Activated CD8-positive, alpha-beta memory T cell treated with anti-CD3 and anti-CD28 coated beads, Interleukin-2, amount 50 U/mL, for 24 hours (primary cell): Measurements from ENCODE around the gene NUDCD2.
"Not testable (repeated sequence)": the region's sequence is repeated elsewhere in the genome, so short reads cannot be mapped to it uniquely, and the experiment has no call there.

Source experiments
- DNase-seq: peaks from one replicate; pipeline ENCODE4 v3.0.0-alpha.2; 2020; ENCODE audit errors: extremely low read depth

NUDCD2 gene

DNA sequence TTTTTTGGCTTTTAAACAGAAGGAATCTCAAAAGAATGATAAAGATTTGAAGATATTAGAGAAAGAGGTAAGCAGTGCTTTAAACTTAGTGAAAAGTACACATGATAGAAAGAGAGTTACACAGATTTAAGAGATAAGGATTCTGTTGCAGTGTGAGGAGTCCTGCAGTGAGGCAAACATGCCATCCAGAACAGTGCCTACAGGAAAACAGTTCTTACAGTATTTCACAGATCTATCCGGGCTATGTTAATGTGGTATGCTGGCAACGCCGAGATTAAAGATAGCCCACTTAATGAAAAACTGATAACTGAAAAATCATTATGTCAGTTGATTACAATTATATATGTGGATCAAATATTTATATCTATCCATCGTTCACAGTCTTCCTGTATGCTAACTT, 7.8 kb upstream of the NUDCD2 start:
- DNase-seq, result no peak

DNA sequence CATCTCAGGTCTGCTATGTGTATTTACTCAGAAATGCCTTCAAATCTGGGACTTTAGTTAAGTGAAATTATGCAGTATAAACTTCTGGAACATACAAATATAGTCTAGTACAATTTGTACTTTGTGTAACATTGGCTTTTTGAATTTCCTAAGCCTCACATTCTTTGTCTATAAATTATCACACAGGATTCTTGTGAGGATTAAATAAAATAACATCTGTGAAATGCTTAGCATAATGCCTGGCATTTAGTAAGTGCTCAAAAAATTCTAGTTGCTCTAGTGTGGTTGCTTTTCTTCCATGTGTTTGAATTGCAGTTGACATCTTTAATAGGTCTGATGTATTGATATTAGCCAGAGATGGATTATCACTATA, 3.1 kb upstream of the NUDCD2 start:
- DNase-seq, result no peak

DNA sequence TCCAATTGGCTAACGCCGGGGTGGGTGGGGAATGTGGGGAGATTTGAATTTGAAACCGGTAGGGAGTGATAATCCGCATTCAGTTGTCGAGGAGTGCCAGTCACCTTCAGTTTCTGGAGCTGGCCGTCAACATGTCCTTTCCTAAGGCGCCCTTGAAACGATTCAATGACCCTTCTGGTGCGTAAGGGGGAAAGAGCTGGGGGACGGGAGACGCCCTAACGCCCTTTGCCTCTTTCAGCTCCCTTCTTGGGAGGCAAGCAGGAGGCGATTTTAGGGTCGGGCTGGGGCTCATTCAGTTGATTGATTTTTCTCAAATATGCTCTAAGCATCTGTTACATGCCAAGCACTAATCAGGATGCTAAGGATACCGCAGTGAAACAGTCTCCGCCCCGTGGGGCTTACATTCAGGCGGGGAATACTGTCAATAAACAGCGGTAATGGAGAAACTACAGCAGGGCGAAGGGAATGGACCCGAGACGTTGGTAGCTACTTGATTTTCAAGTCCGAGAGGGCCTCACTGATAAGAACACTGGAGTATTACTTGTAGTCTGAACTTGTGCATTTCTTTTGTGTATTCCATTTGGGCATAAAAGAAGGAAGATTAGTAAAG, 765 bp upstream of the NUDCD2 start, which contains the start of gene HMMR:
Gene HMMR, plus strand, starts transcription at position 71 of the 610 bp plus-strand sequence. Its CDS starts 61 bp downstream, at position 132.
- DNase-seq, result no peak

- no peak for DNase-seq
Measured at GRCh38 chr5:163459462-163459818, 462 bp downstream of the NUDCD2 start.

DNA sequence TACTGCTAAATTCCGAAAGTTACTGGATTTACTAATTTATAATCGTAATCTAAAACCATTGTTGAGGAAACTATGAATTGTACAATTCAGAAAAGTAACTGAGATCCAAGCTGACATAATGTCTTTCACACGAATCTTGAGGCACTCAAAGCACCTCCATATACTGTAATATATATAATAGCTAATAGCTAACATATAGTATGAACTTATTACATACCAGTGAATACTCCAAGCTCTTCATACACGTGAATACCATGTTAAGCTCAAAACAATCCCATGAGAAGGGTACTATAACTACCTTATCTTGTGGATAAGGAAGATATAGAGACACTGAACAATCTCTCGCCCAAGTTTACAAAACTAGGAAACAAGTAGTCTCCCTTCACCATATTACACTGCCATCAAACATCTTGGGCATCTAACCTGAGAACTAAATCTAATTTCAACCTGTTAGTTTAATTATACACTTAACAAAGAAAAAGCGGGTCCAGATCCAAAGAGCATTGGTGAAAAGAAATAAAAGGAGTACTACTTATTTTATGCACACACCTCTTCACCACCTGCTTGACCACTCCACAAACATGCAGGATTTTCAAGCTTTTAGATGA, 1.0 kb downstream of the NUDCD2 start:
- no peak for DNase-seq

DNA sequence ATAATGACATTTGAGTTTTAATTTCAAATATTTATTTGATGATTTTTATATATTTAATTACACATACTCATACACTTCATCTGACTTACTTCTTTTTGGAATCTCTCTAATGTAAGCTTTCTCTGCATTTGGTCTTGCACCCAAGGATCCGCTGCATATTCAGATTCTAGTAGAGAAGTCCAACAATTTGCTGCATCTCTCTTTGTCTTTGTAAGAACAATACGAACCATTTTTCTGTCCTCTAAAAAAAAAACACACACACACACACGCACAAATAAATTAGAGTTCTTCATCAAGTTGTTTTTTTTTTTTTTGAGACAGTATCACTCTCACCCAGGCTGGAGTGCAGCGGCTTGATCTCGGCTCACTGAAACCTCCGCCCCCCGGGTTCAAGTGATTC, 3.1 kb downstream of the NUDCD2 start:
- DNase-seq, result no peak

DNA sequence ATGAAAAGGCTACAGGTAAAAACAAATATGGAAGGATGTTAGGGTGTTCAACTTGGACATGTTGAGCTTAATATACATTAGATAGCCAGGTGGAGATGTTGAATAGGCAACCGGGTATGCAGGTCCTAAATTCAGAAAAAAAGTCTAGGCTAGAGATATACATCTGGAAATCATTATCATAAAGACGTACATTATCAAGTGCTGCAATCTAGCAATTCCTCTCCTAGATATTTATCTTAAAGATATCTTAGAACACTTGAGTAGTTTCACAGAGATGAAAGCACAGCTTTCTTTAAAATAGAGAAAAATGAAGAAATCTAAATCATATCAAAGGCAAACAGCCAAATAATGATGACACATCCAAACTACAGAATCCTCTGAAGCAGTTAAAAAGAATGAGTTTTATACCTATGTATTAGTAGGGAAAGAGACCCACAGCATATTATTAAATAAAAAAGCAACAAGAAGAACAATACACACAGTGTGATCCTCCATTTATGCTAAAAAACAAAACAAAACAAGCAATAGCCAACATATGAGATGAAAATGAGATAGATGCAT, 3.8 kb downstream of the NUDCD2 start:
- no peak for DNase-seq

DNA sequence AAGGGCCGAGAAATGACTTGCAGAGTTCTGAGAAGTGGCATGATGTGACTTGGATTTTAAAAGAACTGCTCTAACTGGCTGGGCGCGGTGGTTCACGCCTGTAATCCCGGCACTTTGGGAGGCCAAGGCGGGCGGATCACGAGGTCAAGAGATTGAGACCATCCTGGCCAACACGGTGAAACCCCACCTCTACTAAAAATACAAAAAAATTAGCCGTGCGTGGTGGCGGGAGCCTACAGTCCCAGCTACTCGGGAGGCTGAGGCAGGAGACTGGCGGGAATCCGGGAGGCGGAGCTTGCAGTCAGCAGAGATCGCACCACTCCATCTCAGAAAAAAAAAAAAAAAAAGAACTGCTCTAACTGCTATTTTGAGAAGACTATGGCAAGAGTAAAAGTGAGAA, 4.5 kb downstream of the NUDCD2 start:
- not testable (repeated sequence) for DNase-seq

DNA sequence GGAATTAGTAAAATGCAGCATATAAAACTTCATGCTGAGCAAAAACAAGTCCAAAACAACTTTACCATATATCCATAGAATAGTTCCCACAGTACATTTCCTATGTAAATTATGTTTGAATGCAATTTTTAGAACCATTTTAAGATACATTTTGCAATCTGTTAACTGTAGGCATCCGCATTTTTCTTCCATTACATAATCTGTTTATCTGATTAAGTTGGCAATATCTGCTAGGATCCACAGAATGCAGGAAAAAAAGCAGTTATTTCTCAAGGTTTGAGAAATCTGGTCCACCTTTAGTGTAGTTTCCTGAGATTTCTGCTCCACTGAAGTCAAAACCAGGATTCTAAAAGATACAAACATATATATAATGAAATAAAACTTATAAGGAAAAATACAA, 6.2 kb downstream of the NUDCD2 start:
- DNase-seq, result no peak

DNA sequence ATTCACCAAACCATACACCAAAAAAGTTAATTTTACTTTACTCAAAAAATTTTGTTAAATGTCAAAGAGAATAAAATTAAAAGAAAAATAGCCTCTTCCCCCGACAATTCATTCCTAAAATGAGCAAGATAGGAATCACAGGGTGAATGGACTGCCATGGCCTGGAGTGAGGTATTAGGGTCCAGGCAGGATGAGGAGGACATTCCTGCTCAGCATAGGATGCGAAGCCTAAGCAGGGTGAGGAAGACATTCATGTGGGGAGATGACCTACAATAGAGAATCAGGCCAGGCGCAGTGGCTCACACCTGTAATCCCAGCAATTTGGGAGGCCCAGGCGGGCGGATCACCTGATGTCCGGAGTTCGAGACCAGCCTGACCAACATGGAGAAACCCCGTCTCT, 8.4 kb downstream of the NUDCD2 start:
- DNase-seq, result no peak

GRCh38 chr5:163448491-163448890, 11.4 kb downstream of the NUDCD2 start:
- no peak for DNase-seq

- DNase-seq, result no peak
Measured at GRCh38 chr5:163447875-163448274, 12.0 kb downstream of the NUDCD2 start.

DNA sequence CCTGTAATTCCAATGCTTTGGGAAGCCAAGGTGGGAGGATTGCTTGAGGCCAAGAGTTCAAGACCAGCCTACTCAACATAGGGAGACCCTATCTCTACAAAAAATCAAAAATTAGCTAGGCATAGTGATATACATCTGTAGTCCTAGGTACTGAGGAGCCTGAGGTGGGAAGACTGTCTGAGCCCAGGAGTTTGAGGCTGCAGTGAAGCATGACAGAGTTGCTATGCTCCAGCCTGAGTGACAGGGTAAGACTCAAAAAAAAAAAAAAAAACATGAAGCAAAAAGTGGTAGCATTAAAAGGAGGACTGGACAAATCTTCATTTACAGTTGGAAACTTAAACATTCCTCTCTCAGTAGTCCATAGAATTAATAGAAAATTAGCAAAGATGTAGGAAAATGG, 12.7 kb downstream of the NUDCD2 start:
- DNase-seq, result no peak

GRCh38 chr5:163445345-163445744, 14.6 kb downstream of the NUDCD2 start:
- DNase-seq, result no peak

- no peak for DNase-seq
Measured at GRCh38 chr5:163444526-163444925, 15.4 kb downstream of the NUDCD2 start.

GRCh38 chr5:163440954-163441353, 18.9 kb downstream of the NUDCD2 start:
- no peak for DNase-seq

DNA sequence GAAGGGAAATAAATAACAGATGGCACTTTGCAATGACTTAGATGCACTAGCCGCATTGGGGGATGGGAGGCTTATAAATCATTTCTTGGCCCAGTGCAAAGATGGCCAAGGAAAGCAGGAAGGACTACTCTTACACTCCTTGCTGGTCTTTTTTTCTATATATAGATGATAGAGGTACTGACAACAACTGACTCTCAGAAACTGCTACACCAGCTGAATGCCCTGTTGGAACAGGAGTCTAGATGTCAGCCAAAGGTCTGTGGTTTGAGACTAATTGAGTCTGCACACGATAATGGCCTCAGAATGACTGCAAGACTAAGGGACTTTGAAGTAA, 20.8 kb downstream of the NUDCD2 start:
- no peak for DNase-seq

DNA sequence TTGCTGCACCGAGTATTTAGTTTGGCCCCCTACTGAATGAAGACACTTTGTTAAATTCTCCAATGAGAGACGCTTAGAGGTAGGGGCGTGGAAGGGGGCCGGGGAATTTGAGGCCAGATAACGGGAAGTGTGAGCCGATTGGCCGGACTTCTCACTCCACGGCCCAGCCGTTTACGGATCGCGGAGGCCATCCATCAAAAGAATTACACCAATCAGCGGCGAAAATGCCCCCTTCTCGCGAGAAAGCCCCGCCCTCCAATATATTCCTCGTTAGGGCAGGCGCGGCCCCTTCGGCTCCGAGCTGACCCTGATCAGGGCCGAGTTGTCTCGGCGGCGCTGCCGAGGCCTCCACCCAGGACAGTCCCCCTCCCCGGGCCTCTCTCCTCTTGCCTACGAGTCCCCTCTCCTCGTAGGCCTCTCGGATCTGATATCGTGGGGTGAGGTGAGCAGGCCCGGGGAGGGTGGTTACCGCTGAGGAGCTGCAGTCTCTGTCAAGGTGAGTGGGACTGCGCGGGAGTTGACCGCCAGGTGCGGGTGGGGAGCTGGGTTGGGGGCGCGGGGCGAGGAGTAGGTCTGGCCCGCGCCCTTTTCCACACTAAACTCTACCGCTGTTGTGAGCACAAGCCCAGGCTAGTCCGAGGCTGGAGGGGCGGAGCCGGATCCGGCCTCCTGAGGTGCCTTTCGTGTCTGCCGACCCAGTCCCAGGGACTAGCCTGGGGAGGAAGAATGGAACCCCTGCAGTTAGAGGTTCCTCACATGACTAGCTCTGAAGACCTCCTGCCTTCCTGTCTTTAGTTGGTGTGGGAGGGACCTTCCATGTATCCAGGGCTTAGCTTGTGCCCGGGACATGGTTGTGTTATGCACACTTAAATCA, 22.4 kb downstream of the NUDCD2 start, which contains the start of gene CCNG1:
Gene CCNG1, plus strand, starts transcription at position 287 of the 874 bp plus-strand sequence. CDS start 1,662 bp downstream, outside the sequence.
- peak; percentile 76 for DNase-seq

DNA sequence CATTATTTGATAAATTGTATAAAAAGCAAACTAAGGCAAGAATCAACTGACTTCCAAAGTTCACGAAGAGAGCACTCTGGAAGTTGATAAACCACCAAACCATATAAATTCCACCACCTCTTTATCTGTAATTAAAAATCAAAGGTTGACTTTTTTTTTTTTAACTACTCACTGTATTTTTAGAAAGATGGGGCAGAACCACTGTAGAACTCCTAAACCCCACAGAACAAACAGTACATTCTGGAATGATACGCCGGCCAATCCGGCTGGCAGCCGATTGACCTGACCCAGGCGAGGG, 22.9 kb downstream of the NUDCD2 start:
- DNase-seq, result no peak

GRCh38 chr5:163436515-163436914, 23.4 kb downstream of the NUDCD2 start:
- DNase-seq, result no peak

DNA sequence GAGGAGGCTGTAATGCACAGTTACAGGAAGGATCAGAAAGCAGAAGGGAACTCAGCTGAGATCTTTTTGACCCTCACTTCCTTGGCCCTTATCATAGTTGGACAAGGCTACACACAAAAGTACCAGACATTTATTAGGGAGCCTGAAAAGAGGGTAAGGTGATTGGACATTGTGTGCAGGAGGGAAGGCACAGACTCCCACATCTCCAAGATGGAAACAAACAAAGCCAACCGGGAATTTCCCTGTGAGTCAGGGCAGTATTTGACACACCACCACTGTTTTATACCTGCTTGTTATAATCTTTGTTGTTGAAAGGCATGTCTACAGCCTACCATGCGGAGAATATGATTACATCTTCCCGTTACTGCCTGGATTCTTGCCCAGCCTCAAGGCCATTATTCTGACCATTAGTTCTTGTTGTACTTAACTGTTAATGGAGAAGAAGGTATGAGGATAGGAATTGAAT, 25.5 kb downstream of the NUDCD2 start:
- DNase-seq, result no peak

DNA sequence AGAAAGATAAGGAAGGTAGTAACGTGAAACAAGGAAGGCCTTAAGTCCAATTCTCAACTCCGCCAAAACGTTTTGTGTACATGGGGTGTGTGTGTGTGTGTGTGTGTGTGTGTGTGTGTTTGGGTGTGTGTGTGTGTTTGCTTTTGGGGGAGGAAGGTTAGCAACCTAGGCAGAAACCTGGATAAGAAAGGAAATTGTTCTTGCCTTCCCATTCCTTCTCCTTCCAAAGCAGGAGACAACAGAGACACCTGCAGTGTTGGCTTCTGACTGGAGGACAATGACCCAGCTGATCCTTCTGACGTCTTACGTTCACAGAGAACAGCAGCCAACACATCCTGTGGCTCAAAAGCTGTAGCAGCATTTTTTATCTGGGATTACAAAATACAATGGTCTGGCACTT, 26.6 kb downstream of the NUDCD2 start:
- DNase-seq, result no peak

DNA sequence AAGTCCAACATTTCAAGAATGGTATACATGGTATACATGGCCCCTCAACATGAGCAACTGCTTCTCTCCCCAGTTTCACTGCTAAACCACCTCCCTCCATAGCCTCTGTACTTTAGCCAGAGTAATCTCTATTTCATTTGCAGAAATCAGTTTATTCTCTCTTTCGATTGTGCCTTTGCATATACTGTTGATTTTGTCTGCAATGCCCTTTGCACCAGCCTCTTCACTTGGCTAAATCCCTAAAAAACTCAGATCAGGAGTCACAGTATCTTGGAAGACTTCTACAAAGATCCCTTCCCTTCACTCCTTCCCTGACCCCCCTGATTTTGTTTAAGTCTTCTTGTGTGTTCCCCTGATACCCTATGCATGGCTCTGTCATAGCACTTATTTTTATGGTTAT, 27.4 kb downstream of the NUDCD2 start:
- DNase-seq, result no peak
